GM18520 (cell line): ENCODE measurements around the gene YIPF4.
"Not testable (repeated sequence)": the region's sequence is repeated elsewhere in the genome, so short reads cannot be mapped to it uniquely, and the experiment has no call there.

Source experiments
- ATAC-seq: cut with Tn5 transposase; IDR thresholded peaks from one replicate; pipeline ENCODE4 v1.9.1; 2021; ENCODE audit not compliant: unreplicated experiment

Gene YIPF4

DNA sequence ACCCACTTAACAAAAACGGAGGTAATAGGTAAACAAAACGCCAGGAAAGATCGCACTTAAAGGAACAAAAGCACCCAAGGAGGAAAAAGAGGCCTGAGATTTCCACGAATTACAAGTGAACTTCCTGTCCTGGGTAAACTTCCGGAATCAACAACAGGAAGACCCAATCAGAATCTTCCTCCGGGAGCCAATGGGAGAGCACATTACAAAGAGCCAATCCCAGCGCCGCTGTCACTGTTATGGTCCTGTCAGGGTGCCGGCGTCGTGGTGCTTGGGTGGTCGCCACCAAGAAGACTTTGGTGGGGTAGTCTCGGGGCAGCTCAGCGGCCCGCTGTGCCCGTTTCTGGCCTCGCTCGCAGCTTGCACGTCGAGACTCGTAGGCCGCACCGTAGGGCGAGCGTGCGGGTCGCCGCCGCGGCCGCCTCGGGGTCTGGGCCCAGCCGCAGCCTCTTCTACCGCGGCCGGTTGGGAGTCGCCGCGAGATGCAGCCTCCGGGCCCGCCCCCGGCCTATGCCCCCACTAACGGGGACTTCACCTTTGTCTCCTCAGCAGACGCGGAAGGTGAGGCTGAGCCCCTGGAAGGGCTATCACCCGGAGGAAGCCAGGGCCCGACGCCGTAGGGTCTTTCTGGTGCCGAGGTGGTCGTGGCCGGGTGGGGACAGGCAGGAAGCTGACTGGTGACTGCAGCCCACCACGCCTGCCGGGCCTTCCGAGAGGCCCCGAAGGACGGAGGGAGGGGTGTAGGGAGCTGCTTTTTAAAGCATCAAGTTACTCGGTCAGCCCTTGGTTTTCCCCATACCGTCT lies at the start of gene YIPF4:
Gene YIPF4 (plus strand): TSS at position 231 of the 804 bp plus-strand sequence. CDS start 252 bp downstream, at position 483.
- ATAC-seq = peak; percentile 97

DNA sequence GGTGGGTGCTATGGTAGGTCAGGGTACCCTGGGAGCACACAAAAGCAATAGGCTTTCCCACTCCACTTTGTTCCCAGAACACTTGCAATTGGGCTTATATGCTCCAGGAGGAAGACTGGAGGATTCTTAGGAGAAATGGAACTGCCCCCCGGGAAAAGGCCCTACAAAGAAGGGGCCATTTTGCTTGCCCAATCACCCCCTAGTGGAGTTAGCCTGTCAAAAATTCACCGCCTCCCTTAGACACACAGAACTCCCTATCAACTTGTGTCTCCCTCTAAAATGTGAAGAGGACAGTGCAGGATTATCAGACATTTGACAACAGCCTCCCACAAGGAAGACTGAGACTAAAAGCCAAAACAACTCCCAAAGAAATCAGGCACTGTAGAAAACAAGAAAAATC lies 49.5 kb upstream of the YIPF4 start:
- no peak for ATAC-seq

DNA sequence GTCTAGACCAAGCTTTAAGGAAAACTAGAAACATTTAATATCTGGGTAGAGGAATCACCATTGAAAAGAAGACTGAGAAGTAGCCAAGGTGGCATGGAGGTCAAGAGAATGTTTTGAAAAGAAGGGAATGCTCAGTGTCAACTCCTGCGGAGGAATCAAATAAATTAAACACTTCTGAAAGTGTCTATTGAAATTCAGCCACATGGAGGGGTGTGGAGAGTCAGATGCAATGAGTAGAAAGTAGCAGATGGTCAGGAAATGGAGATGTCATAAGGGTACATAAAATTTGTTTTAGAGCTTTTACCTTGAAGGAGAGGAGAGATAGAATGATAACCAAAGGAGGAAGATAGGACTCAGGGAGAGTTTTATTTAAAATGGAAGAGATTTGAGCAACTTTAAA lies 48.1 kb upstream of the YIPF4 start:
- no peak for ATAC-seq

DNA sequence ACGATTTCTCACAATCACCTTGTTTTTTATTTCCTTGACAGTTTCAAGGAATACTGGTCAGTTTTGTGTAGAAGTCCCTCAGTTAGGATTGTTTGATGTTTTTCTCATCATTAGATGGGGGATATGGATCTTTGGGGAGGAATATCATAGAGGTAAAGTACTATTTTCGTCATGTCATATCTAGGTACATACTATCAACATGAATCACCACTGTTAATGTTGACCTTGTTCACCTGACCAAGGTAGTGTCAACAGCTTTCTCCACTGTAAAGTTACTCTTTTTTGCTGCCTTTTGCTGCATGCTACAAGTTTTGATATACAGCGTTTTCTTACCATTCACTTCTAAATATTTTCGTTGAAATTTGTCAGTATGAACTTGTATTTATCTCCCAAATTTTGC lies 45.7 kb upstream of the YIPF4 start:
- ATAC-seq = no peak

DNA sequence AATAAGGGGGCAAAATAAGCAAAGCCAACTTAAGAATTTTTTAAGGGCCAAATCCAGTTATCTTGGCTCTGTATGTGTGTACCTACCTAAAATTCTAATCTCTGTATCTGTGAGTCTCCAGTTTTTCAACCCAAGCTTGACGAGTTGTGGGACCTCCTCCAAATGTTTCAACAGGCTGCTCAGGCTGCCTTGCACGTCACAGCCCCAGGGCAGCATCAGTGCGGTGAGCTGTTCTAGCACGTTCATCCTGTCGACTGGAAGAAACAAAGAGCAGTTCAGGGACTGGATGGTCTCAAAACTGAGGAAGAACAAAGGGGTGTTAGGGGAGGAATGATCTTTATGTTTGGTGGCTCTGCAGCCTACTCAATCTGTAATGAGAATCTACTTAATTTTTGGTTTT lies 42.4 kb upstream of the YIPF4 start:
- ATAC-seq = no peak

DNA sequence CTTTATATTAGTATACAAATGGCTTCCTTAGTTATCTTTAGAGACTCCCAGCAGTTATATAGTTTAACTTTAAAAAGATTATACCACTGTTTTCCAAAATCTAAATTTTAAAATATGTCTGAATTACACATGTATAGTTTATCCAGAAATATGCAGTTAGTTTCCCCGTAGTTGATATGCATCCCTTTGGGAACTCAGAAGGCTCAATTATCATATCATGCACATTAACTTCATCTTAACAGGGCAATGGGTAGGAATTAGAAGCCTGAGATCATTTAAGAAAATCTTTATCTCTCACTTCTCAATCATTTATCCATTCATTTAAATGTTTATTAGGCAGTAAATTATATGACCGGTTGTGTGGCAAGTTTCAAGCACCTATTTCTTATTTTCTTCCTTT lies 40.2 kb upstream of the YIPF4 start:
- ATAC-seq = no peak

DNA sequence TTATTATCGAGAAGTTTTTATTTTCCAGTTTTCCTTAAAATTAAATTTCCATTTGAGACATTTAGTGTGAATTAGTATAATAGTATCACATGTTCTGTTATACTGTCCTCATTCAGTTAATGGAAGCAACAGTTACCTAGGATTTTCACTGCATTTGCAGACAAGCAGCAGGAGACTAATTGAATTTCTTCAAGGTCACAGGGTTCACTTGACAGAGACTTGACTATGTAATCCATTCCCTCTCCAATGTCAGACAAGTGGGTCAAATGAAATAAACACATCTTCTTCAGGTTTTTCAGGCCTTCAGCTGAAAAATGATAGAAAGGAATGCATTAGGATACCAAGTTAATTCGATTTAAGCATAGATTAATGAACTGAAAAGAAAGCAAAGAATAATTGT lies 39.7 kb upstream of the YIPF4 start:
- ATAC-seq = no peak

DNA sequence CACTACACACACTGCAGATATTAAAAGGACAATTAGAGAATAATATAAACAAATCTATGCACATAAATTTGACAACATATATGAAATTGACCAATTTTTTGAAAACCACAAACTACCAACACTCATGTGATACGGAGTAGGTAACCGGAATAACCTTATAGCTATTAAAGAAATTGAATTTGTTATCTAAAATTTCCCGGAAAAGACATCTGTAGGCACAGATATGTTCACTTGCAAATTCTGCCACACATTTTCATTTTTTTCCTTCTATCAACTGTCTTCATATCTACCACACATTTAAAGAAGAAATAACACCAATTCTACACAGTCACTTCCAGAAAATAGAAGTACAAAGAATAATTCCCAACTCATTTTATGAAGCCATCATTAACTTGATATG lies 35.4 kb upstream of the YIPF4 start:
- no peak for ATAC-seq

DNA sequence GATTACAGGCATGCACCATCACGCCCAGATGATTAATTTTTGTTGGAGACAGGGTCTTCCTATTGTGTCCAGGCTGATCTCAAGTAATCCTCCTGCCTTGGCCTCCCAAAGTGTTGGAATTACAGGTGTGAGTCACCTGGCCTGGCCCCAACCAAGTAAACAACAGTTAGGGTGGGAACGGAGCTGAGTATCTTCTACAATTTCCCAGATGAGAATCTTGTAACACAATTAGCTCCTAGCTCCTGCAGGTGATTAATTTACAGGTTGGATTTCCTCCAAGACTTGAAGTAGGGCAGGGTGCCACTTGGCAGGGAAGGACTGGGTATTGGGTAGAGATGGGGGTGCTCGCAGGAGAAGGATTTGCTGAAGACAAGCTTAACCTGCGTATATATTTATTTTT lies 30.8 kb upstream of the YIPF4 start:
- ATAC-seq = no peak

DNA sequence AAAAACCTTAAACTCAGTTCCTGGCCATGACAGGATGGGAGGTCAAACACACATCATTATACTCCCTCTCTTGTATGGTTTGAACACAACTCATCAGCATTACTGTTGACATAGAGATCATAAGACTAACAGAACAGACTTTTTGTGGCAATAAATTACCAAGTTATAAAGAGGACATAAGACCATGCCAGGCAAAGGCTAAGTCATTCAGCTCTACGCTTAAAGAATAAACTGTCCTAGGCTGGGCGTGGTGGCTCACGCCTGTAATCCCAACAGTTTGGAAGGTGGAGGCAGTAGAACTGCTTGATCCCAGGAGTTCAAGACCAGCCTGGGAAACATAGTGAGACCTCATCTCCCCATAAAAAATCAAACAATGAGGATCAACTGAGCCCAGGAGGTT lies 29.4 kb upstream of the YIPF4 start:
- ATAC-seq = no peak

DNA sequence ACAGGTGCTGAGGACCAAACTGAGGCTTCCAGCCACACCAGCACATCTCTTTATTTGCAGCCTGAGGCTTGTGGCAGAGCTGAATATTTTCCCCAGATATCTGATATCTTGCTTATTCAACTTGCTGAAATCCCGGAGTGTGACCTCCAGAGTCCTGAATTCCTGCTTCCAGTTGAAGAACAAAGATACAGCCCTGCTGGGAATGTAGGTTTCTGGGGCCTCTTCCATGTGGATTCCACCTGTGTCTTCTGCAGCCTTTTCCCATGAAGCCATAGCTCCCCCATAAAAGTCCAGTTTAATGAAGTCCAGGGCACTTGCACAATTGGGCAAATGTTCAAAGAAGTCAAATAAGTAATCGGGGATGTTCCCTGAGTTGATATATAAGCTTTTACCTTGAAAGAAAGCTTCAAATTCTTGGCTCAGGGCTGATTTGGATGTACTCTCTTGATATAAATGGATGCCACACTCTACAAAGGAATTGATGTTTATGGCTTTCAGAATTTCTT lies 27.9 kb upstream of the YIPF4 start:
- no peak for ATAC-seq

DNA sequence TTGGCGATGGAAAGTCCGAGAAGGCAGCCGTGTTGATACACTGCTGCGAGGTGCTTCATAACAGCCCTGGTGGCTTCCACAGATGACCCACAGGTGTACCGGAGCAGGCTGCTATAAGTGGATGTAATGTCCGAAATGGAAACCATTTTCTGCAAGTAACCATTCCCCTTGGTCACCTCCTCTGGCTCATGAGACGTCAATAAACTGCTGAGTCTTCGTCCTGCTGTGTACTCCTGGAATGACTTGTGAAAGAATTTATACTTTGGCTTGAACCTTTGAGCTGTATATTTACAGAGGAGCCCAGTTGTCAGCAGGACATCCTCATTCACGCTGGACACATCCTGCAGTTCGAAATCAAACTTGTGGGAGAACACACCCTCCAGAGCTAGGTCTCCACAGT lies 27.4 kb upstream of the YIPF4 start:
- no peak for ATAC-seq

DNA sequence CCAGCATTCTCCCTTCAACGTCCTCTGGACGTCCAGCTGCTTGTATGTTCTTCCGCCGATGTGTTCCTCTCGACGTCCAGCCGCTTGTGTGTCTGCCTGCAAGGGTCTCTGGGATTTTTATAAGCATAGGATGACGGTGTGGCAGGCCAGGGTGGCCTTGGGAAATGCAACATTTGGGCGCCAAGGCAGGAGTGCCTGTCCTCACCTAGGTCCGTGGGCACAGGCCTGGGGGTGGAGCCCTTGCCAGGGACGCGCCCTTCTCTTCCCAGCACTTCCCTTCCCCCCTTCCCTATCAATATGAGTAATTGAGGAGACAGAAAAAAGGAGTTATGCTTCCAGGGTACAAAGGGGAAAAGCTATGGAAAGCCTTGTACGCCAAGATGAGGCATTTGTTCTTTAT lies 19.5 kb upstream of the YIPF4 start:
- no peak for ATAC-seq

DNA sequence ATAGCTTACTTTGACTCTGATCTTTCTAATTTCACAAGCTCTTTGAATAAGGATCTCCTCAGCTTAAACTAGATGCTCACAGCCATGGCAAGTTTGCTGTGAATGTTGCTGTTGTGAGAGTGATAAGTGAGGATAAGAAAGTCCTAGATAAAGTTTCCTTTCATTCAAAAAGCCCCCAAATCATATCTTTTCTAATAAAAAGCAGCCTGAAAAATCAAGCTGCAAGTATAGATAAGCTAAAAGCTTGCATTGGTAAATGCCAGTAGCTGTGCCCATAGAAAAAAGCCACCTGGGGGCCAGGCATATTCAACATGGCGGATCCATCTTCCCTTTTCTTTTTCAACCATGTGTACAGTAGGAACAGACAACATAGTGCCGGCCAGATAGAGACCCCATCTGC lies 17.3 kb upstream of the YIPF4 start:
- no peak for ATAC-seq

DNA sequence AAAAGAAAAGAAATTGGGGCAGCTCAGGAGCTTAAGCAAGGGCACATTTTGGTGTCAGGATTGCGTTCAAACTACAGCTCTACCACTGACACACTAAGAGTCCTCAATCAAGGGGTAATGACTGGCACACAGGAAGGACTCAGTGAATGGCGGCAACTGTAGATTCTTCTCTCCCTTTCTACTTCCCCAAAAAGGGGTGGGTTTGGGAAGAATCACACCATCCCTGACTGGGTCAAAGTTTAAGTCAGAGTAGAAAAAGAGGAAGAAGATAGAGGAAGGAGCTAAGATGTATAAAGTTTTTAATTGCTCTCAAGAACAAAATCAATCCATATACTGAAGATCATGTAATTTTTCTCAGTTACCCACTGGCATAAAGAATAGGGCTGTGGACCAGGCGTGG lies 15.6 kb upstream of the YIPF4 start:
- ATAC-seq = no peak

DNA sequence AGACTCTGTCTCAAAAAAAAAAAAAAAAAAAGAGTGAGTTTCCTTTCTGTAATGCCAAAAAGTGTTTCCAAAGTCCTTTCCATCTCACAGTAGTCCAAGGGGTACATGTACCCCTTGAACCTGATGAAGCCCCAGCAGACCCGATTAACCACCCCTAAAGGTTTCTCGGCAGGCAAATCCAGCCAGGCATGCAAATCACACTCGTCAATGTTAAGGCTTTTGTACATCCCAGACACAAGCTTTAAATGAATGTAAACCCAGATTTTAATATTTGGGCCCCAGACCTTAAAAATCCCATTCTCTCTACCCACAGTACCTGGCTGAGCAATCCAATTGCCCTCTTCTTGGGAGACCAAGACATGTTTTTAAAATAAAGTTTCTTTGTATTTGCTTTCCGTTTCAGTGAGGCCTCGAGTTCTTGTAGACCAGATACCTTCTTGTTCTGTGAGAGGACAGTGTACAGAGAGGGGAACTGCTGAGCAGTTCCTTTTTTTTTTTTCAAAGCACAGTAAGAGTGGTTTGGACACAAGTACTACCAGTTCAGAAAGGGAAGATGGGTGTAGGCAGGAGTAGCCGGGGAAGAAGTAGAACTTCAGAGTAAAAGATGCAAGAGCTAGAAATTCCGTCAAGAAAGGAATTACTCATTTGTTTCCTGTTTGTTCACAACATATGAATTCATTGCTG lies 13.1 kb upstream of the YIPF4 start, which contains the start of gene NLRC4:
Gene NLRC4 (minus strand): TSS at position 465 of the 684 bp plus-strand sequence. CDS start 8,111 bp downstream, outside the sequence.
- ATAC-seq = peak; percentile 63

DNA sequence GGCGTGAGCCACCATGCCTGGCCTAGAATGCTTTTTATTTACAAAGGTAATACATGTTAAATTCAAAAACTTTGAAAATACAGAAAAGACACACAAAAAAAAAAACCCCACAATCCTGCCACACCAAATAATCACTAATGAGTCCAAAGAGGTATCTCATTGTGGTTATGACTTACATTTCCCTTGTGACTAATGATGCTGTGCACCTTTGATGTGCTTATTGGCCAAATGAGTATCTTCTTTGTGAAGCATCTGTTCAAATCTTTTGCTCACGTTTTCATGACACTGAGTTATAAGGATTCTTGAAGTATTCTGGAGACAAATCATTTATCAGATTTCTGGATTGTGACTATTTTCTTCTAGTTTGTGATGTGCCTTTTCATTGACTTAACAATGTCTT lies 6.6 kb upstream of the YIPF4 start:
- no peak for ATAC-seq

DNA sequence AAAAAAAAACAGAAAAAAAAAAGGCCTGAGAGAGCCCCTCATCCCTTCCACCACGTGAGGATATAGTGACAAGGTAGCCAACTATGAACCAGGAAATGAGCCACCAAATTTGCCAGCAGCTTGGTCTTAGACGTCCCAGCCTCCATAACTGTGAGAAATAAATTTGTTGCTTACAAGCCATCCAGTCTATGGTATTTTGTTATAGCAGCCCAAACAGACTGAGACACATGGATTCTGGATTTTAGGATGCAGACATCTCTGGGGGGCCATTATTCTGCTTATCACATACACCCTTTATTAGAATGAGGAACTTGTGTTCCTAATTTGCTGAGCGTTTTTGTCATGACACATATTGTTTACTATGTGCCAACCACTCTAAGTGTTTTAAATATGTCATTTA lies 5.4 kb upstream of the YIPF4 start:
- ATAC-seq = no peak

DNA sequence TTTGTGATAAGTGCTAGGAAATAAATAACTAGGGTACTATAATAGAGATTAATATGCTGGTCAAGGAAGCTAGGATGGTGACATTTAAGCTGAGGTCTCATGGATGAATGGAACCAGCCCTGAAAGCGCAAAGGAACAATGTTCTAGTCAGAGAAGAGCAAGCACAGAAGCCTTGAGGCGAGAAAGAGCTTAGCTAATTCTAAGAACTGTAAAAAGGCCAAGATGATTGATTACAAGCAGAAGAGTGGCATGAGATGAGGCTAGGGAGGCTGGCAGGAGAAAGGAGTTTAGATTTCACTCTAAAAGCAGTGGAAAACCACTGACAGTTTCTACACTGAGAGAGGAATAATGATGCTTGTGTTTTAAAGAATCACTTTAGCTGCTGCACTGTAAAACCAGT lies 3.4 kb upstream of the YIPF4 start:
- no peak for ATAC-seq

DNA sequence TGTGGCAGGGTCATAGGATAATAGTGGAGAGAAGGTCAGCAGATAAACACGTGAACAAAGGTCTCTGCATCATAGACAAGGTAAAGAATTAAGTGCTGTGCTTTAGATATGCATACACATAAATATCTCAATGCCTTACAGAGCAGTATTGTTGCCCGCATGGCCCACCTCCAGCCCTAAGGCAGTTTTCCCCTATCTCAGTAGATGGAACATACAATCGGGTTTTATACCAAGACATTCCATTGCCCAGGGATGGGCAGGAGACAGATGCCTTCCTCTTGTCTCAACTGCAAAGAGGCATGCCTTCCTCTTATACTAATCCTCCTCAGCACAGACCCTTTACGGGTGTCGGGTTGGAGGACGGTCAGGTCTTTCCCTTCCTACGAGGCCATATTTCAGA lies 1.9 kb upstream of the YIPF4 start:
- ATAC-seq = not testable (repeated sequence)

DNA sequence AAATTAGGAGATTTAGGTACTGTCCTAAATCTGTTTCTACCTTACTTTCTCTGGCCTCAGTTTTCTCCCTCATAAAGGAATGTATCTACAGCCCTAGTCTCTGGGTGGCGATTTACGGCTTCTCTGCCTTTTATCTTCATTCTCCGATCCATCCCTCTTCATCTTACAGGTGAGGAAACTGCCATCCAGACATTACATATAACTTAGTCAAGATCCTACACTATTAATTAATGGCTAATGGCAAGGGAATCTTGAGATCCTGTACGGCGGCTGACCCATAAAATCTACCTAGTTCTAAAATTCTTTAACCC lies 386 bp upstream of the YIPF4 start:
- no peak for ATAC-seq

DNA sequence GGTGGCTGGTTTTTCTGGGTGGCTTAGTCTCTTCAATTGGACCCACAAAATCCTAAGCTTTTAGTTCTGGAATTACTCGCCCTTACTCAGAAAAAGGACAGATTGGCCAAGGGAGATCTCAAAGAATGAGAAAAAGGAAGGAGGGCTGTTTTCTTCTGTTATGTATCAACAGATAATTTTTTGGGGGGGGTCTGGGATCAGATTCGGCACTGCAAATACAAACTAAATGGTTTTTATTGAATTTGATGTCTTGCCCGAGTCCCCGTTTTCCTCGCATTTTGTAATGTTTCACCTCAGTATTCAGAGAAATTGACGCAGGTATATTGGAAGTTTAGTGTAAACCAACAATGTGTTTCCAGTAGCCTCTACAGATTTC lies 762 bp downstream of the YIPF4 start:
- ATAC-seq = no peak

DNA sequence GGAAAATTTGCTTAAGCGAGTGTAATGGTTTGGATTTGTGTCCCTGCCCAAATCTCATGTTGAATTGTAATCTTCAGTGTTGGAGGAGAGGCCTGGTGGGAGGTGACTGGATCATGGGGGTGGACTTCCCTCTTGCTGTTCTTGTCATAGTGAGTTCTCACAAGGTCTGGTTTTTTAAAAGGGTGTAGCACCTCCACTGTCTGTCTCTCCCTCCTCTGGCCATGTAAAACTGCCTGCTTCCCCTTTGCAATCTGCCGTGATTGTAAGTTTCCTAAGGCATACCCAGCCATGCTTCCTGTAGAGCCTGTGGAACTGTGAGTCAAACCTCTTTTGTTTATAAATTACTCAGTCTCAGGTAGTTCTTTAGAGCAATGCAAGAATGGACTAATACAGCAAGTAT lies 6.6 kb downstream of the YIPF4 start:
- no peak for ATAC-seq
